Measurements from ENCODE around the gene RERE.

DNA sequence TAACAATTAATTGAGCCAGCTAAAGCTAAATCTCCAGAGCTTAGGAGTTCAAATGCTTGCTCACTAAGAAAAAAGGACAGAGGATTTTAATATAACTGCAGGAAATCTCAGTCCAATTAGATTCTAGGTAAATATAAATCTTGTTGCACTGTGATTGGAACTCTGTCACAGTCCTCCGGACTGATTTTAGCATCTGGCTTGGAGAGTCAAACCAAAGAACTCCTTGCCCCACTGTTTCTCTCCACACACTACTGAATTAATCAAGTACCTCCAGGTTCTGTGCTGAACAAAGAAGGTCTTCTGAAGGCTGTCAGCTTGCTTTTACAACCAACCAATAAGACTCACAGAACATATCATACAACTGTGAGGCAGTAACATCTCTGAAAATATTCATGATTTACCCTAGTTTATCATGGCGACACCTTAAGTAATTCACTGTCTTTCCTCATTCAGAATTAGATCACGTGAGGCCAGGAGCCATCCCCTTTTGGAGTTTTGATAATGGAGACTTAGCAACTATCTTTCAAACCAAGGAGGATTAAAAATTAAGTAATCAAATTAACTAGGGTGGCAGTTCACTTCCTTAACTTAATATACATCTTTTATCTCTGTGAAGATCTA is 176.0 kb downstream of the RERE start:
- TF ChIP-seq, protein P1, sequence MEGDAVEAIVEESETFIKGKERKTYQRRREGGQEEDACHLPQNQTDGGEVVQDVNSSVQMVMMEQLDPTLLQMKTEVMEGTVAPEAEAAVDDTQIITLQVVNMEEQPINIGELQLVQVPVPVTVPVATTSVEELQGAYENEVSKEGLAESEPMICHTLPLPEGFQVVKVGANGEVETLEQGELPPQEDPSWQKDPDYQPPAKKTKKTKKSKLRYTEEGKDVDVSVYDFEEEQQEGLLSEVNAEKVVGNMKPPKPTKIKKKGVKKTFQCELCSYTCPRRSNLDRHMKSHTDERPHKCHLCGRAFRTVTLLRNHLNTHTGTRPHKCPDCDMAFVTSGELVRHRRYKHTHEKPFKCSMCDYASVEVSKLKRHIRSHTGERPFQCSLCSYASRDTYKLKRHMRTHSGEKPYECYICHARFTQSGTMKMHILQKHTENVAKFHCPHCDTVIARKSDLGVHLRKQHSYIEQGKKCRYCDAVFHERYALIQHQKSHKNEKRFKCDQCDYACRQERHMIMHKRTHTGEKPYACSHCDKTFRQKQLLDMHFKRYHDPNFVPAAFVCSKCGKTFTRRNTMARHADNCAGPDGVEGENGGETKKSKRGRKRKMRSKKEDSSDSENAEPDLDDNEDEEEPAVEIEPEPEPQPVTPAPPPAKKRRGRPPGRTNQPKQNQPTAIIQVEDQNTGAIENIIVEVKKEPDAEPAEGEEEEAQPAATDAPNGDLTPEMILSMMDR (IDR thresholded peaks at IDR 0.05) = no peak
- no peak for TF ChIP-seq POLR2A (IDR thresholded peaks at IDR 0.05)

Measured in adrenal gland (tissue), 5 donors.